ENCODE data around the gene NUDT8.

GRCh38 chr11:67613960-67614715, 15.6 kb downstream of the NUDT8 start:
- TF ChIP-seq, protein P1, sequence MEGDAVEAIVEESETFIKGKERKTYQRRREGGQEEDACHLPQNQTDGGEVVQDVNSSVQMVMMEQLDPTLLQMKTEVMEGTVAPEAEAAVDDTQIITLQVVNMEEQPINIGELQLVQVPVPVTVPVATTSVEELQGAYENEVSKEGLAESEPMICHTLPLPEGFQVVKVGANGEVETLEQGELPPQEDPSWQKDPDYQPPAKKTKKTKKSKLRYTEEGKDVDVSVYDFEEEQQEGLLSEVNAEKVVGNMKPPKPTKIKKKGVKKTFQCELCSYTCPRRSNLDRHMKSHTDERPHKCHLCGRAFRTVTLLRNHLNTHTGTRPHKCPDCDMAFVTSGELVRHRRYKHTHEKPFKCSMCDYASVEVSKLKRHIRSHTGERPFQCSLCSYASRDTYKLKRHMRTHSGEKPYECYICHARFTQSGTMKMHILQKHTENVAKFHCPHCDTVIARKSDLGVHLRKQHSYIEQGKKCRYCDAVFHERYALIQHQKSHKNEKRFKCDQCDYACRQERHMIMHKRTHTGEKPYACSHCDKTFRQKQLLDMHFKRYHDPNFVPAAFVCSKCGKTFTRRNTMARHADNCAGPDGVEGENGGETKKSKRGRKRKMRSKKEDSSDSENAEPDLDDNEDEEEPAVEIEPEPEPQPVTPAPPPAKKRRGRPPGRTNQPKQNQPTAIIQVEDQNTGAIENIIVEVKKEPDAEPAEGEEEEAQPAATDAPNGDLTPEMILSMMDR (IDR thresholded peaks at IDR 0.05): peak; percentile 55 to 67 (median 62)
- TF ChIP-seq POLR2A (IDR thresholded peaks at IDR 0.05) (no peak), EP300 (IDR thresholded peaks at IDR 0.05) (no peak)
